GM21390 (cell line): Measurements from ENCODE around the gene ACBD7.

Experiments
- ATAC-seq: cut with Tn5 transposase; IDR thresholded peaks from one replicate; pipeline ENCODE4 v1.9.1; 2021; ENCODE audit not compliant: unreplicated experiment

The ACBD7 gene

DNA sequence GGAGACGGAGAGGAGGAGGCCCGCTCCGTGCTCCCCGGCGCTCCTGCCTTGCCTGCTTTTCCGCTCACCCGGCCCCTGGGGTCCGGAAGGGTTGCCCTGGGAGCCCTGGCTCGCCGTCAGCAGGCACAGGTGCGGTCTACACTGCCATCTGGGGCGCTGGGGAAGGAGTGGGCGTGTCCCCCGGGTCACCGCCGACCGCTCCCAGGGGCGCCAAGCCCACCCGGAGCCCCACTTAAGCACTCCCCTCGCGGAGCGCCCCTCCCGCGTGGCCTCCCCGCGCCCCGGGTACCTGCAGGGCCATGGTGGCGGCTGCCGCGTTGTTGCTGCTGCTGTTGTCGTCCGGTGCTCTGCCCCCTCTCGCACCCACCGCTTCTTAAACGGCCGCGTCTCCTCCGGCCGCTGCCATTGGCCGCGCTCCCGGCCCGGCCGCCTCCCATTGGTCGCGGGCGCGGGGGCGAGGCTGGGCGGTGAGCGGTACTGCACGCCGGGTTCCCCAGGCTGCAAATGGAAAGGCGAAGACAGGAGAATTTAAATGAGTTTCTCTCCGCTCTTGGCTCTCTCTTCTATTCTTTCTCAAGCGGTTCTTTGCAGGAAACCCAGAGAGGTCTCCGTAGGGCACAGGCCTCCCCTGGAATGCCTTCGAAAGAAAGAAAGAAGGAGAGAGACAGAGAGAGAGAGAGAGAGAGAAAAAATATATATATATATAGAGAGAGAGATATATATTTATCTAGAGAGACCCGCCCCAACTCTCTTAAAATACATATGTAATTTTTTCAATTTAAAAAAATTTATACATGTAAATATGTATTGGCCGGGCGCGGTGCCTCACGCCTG is at the start of gene ACBD7:
ACBD7 (minus strand) TSS at position 349 of the 834 bp plus-strand sequence; CDS start at position 301, 48 bp downstream.
- peak; percentile 99 for ATAC-seq

DNA sequence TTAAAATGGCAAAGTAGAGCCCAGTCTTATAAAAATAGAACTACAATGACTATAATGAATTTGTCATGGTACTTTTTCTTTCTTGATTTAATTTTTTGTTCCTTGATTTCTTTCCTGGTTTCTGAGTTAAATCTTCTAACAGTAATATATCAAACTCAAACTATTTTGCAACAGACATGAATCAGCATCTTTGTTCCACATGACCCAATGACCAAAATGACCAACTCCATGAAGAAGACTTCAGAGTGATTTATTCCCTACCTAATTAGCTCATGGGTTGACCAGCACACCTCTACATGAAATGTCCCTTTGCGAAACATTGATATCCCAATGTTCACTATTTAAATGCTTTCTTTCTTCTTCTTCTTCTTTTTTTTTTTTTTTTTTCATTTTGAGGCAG is 49.1 kb upstream of the ACBD7 start:
- no peak for ATAC-seq

DNA sequence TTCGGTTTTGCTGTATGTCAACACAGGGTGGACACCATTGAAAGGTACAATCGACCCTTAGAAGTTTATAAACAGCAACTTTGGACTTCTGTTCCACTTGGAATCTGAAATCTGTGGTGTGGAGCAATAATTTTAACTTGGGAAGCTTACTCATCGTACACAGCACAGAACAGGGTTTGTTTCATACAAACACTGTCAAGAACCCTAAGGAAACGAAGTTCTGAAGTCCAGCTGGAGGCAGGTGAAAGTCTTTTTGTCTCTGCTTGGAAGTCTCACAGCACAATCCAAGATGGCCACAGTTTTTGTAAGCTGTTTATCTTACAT is 48.4 kb upstream of the ACBD7 start:
- ATAC-seq: no peak

- ATAC-seq: no peak
Measured at GRCh38 chr10:15136129-15137035, 47.8 kb upstream of the ACBD7 start.

- no peak for ATAC-seq
Measured at GRCh38 chr10:15131330-15131729, 42.8 kb upstream of the ACBD7 start.

GRCh38 chr10:15124908-15125307 is 36.3 kb upstream of the ACBD7 start:
- no peak for ATAC-seq

GRCh38 chr10:15124190-15124589 is 35.6 kb upstream of the ACBD7 start:
- ATAC-seq: no peak

- ATAC-seq: no peak
Measured at GRCh38 chr10:15123749-15124184, 35.2 kb upstream of the ACBD7 start.

- ATAC-seq: peak; percentile 96
Measured at GRCh38 chr10:15122477-15123030, 34.0 kb upstream of the ACBD7 start.

- ATAC-seq: no peak
Measured at GRCh38 chr10:15121707-15122106, 33.1 kb upstream of the ACBD7 start.

GRCh38 chr10:15120523-15120922 is 31.9 kb upstream of the ACBD7 start:
- no peak for ATAC-seq

GRCh38 chr10:15118615-15119014 is 30.0 kb upstream of the ACBD7 start:
- ATAC-seq: no peak

GRCh38 chr10:15116225-15116624 is 27.6 kb upstream of the ACBD7 start:
- ATAC-seq: no peak

- ATAC-seq: no peak
Measured at GRCh38 chr10:15113766-15114165, 25.2 kb upstream of the ACBD7 start.

GRCh38 chr10:15112657-15113056 is 24.1 kb upstream of the ACBD7 start:
- ATAC-seq: no peak

- peak; percentile 81 for ATAC-seq
Measured at GRCh38 chr10:15106352-15107013, 17.9 kb upstream of the ACBD7 start.

DNA sequence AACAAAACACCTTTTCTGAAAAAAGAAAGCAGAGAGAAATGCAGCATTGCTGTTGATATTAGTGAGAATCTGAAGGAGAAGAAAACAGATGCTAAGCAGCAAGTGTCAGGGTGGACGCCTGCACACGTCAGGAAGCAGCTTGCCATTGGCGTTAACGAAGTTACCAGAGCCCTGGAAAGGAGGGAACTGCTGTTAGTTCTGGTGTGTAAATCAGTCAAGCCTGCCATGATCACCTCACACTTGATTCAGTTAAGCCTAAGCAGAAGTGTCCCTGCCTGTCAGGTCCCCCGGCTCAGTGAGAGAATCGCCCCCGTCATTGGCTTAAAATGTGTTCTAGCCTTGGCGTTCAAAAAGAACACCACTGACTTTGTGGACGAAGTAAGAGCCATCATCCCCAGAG is 14.9 kb upstream of the ACBD7 start:
- no peak for ATAC-seq

DNA sequence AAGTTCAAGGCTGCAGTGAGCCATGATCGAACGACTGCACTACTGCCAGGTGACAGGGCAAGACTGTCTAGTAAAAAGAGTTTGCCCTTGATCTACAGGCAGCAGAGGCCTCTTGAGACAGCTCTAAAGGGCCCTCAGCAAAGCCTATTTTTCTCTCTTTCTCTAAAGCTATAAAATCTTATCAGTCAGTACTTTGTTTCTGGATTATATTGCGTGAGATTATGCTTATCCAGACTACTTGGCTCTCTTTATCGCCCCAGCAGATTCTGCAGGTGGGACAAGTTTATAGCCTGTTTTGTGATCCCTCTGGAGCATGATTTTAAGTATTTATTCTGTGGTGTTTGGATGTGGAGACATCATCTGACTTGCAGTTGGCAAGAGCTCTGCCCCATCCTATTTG is 11.3 kb upstream of the ACBD7 start:
- ATAC-seq: no peak

GRCh38 chr10:15097011-15097812 is 8.6 kb upstream of the ACBD7 start, which contains the start of gene RPP38:
TSS of gene RPP38 (plus strand) at chr10:15097355. CDS start at chr10:15103315, 5,960 bp downstream.
- peak; percentile 83 for ATAC-seq

- ATAC-seq: peak; percentile 14
Measured at GRCh38 chr10:15096661-15097010, 8.1 kb upstream of the ACBD7 start.
